Measurements from ENCODE around the gene FXYD6.

Gene FXYD6

GRCh38 chr11:117859488-117860112, 16.9 kb downstream of the FXYD6 start:
- no peaks in the 10 kb centered on the region for H3K27me3 ChIP-seq (ENCODE audit: control insufficient read depth, insufficient read depth, low read length)
- no peak overlapping the region for H3K27ac ChIP-seq (ENCODE audit: low read length)
- no CpG with 5 or more reads among the region's 9 CpGs for WGBS (ENCODE audit: insufficient coverage, insufficient read length)
- H3K36me3 ChIP-seq (ENCODE audit: control insufficient read depth, insufficient read depth, low read length) = no peaks in the 10 kb centered on the region
- H3K4me1 ChIP-seq (ENCODE audit: control insufficient read depth, insufficient read depth, low read length) = peaks cover 4% of the 10 kb centered on the region
- DNase-seq (ENCODE audit: low read depth, low spot score) = no peak
- H3K4me3 ChIP-seq (ENCODE audit: low read length) = no peak overlapping the region
- H3K9me3 ChIP-seq (ENCODE audit: control insufficient read depth, insufficient read depth, low read length) = no peaks in the 10 kb centered on the region

GRCh38 chr11:117859061-117859460, 17.4 kb downstream of the FXYD6 start:
- WGBS (ENCODE audit: insufficient coverage, insufficient read length) = no CpG with 5 or more reads among the region's 10 CpGs
- Histone ChIP-seq H3K4me1 (ENCODE audit: control insufficient read depth, insufficient read depth, low read length) (peaks cover 4% of the 10 kb centered on the region), H3K27me3 (ENCODE audit: control insufficient read depth, insufficient read depth, low read length) (no peaks in the 10 kb centered on the region), H3K4me3 (ENCODE audit: low read length) (no peak overlapping the region), H3K9me3 (ENCODE audit: control insufficient read depth, insufficient read depth, low read length) (no peaks in the 10 kb centered on the region), H3K27ac (ENCODE audit: low read length) (no peak overlapping the region), H3K36me3 (ENCODE audit: control insufficient read depth, insufficient read depth, low read length) (no peaks in the 10 kb centered on the region)
- DNase-seq (ENCODE audit: low read depth, low spot score) = no peak

- WGBS (ENCODE audit: insufficient coverage, insufficient read length) = no CpG with 5 or more reads among the region's 11 CpGs
- Histone ChIP-seq H3K4me3 (ENCODE audit: low read length) (no peak overlapping the region), H3K27me3 (ENCODE audit: control insufficient read depth, insufficient read depth, low read length) (no peaks in the 10 kb centered on the region), H3K27ac (ENCODE audit: low read length) (no peak overlapping the region), H3K36me3 (ENCODE audit: control insufficient read depth, insufficient read depth, low read length) (no peaks in the 10 kb centered on the region), H3K9me3 (ENCODE audit: control insufficient read depth, insufficient read depth, low read length) (no peaks in the 10 kb centered on the region), H3K4me1 (ENCODE audit: control insufficient read depth, insufficient read depth, low read length) (peaks cover 4% of the 10 kb centered on the region)
- DNase-seq (ENCODE audit: low read depth, low spot score) = no peak
Measured at GRCh38 chr11:117857734-117858414, 18.6 kb downstream of the FXYD6 start.

- Histone ChIP-seq H3K27ac (ENCODE audit: low read length) (no peak overlapping the region), H3K4me3 (ENCODE audit: low read length) (no peak overlapping the region), H3K9me3 (ENCODE audit: control insufficient read depth, insufficient read depth, low read length) (no peaks in the 10 kb centered on the region), H3K36me3 (ENCODE audit: control insufficient read depth, insufficient read depth, low read length) (no peaks in the 10 kb centered on the region), H3K27me3 (ENCODE audit: control insufficient read depth, insufficient read depth, low read length) (no peaks in the 10 kb centered on the region), H3K4me1 (ENCODE audit: control insufficient read depth, insufficient read depth, low read length) (peaks cover 4% of the 10 kb centered on the region; the same call in 1 of the 2 replicates)
- no CpG with 5 or more reads among the region's 13 CpGs for WGBS (ENCODE audit: insufficient coverage, insufficient read length)
- DNase-seq (ENCODE audit: low read depth, low spot score) = no peak
Measured at GRCh38 chr11:117855912-117856651, 20.4 kb downstream of the FXYD6 start.

GRCh38 chr11:117855186-117855845, 21.1 kb downstream of the FXYD6 start:
- no peak for DNase-seq (ENCODE audit: low read depth, low spot score)
- no peak overlapping the region for H3K27ac ChIP-seq (ENCODE audit: low read length)
- H3K27me3 ChIP-seq (ENCODE audit: control insufficient read depth, insufficient read depth, low read length) = no peaks in the 10 kb centered on the region
- WGBS (ENCODE audit: insufficient coverage, insufficient read length) = no CpG with 5 or more reads among the region's 12 CpGs
- no peaks in the 10 kb centered on the region for H3K36me3 ChIP-seq (ENCODE audit: control insufficient read depth, insufficient read depth, low read length)
- peaks cover 4% of the 10 kb centered on the region; the same call in 1 of the 2 replicates for H3K4me1 ChIP-seq (ENCODE audit: control insufficient read depth, insufficient read depth, low read length)
- H3K4me3 ChIP-seq (ENCODE audit: low read length) = no peak overlapping the region
- H3K9me3 ChIP-seq (ENCODE audit: control insufficient read depth, insufficient read depth, low read length) = no peaks in the 10 kb centered on the region

- Histone ChIP-seq H3K27me3 (ENCODE audit: control insufficient read depth, insufficient read depth, low read length) (no peaks in the 10 kb centered on the region), H3K9me3 (ENCODE audit: control insufficient read depth, insufficient read depth, low read length) (no peaks in the 10 kb centered on the region), H3K4me3 (ENCODE audit: low read length) (no peak overlapping the region), H3K36me3 (ENCODE audit: control insufficient read depth, insufficient read depth, low read length) (no peaks in the 10 kb centered on the region), H3K27ac (ENCODE audit: low read length) (no peak overlapping the region), H3K4me1 (ENCODE audit: control insufficient read depth, insufficient read depth, low read length) (peaks cover 4% of the 10 kb centered on the region; the same call in 1 of the 2 replicates)
- DNase-seq (ENCODE audit: low read depth, low spot score) = no peak
- WGBS (ENCODE audit: insufficient coverage, insufficient read length) = no CpG with 5 or more reads among the region's 3 CpGs
Measured at GRCh38 chr11:117852309-117852708, 24.1 kb downstream of the FXYD6 start.

GRCh38 chr11:117851852-117852251, 24.6 kb downstream of the FXYD6 start:
- Histone ChIP-seq H3K9me3 (ENCODE audit: control insufficient read depth, insufficient read depth, low read length) (no peaks in the 10 kb centered on the region), H3K36me3 (ENCODE audit: control insufficient read depth, insufficient read depth, low read length) (no peaks in the 10 kb centered on the region), H3K4me3 (ENCODE audit: low read length) (no peak overlapping the region), H3K27me3 (ENCODE audit: control insufficient read depth, insufficient read depth, low read length) (no peaks in the 10 kb centered on the region), H3K4me1 (ENCODE audit: control insufficient read depth, insufficient read depth, low read length) (peaks cover 4% of the 10 kb centered on the region; the same call in 1 of the 2 replicates), H3K27ac (ENCODE audit: low read length) (no peak overlapping the region)
- WGBS (ENCODE audit: insufficient coverage, insufficient read length) = no CpG with 5 or more reads among the region's 3 CpGs
- no peak for DNase-seq (ENCODE audit: low read depth, low spot score)

- DNase-seq (ENCODE audit: low read depth, low spot score) = no peak
- H3K36me3 ChIP-seq (ENCODE audit: control insufficient read depth, insufficient read depth, low read length) = no peaks in the 10 kb centered on the region
- no peak overlapping the region for H3K4me3 ChIP-seq (ENCODE audit: low read length)
- WGBS (ENCODE audit: insufficient coverage, insufficient read length) = no CpG with 5 or more reads among the region's 3 CpGs
- H3K9me3 ChIP-seq (ENCODE audit: control insufficient read depth, insufficient read depth, low read length) = no peaks in the 10 kb centered on the region
- H3K27ac ChIP-seq (ENCODE audit: low read length) = no peak overlapping the region
- H3K4me1 ChIP-seq (ENCODE audit: control insufficient read depth, insufficient read depth, low read length) = peaks cover 4% of the 10 kb centered on the region; the same call in 1 of the 2 replicates
- H3K27me3 ChIP-seq (ENCODE audit: control insufficient read depth, insufficient read depth, low read length) = no peaks in the 10 kb centered on the region
Measured at GRCh38 chr11:117851106-117851505, 25.4 kb downstream of the FXYD6 start.

GRCh38 chr11:117849781-117850414, 26.6 kb downstream of the FXYD6 start:
- no peak for DNase-seq (ENCODE audit: low read depth, low spot score)
- Histone ChIP-seq H3K27me3 (ENCODE audit: control insufficient read depth, insufficient read depth, low read length) (no peaks in the 10 kb centered on the region), H3K4me1 (ENCODE audit: control insufficient read depth, insufficient read depth, low read length) (peaks cover 2% of the 10 kb centered on the region; the same call in 1 of the 2 replicates), H3K27ac (ENCODE audit: low read length) (no peak overlapping the region), H3K36me3 (ENCODE audit: control insufficient read depth, insufficient read depth, low read length) (no peaks in the 10 kb centered on the region), H3K9me3 (ENCODE audit: control insufficient read depth, insufficient read depth, low read length) (no peaks in the 10 kb centered on the region), H3K4me3 (ENCODE audit: low read length) (no peak overlapping the region)
- WGBS (ENCODE audit: insufficient coverage, insufficient read length) = no CpG with 5 or more reads among the region's 6 CpGs

All from iPS DF 6.9 (cell line).